CD8-positive, alpha-beta memory T cell (primary cell): ENCODE measurements around the gene SNCA. TPM values are rescaled to one million over a fixed set of nuclear protein-coding genes. Genes with fewer than 3 reads are reported as not detected.
A peak's percentile ranks its signal among the peaks of the same experiment; 100 is the strongest.

ENCODE experiments used
- CTCF ChIA-PET: fragments of 350-600 bp; sonication (Branson Sonifier 250); formaldehyde crosslinking; loops from one replicate; lab custom pipeline; 2021; ENCODE audit warnings: antibody characterized with exemption; lab: Charles Lee
- POLR2A ChIA-PET: fragments of 350-600 bp; sonication (Branson Sonifier 250); formaldehyde crosslinking; loops from one replicate; lab custom pipeline; 2021; ENCODE audit warnings: antibody characterized with exemption; lab: Charles Lee
- DNase-seq, 5 donors: peaks; one replicate each; pipeline versions ENCODE4 v3.0.0 to v3.0.0-alpha.2; 2020 to 2022; ENCODE audit warnings: mixed read lengths in 1 of 5
- H3K27ac ChIP-seq: one replicate; pipeline ENCODE4 v1.7.0; 2013; ENCODE audit warnings: low read depth, mild to moderate bottlenecking, low read length, moderate library complexity
- H3K27me3 ChIP-seq: 2 replicates; pipeline ENCODE4 v1.7.0; 2013; ENCODE audit warnings: low read length, mild to moderate bottlenecking; ENCODE audit not compliant: insufficient read depth, poor library complexity, severe bottlenecking
- H3K36me3 ChIP-seq: 2 replicates; pipeline ENCODE4 v1.7.0; 2013; ENCODE audit warnings: mild to moderate bottlenecking, low read length, moderate library complexity; ENCODE audit not compliant: insufficient read depth
- H3K4me1 ChIP-seq: 2 replicates; pipeline ENCODE4 v1.7.0; 2013; ENCODE audit warnings: mild to moderate bottlenecking, low read length, moderate library complexity; ENCODE audit not compliant: insufficient read depth
- H3K4me3 ChIP-seq: 2 replicates; pipeline ENCODE4 v1.7.0; 2013; ENCODE audit warnings: mild to moderate bottlenecking, low read length
- H3K9me3 ChIP-seq: 2 replicates; pipeline ENCODE4 v1.7.0; 2013; ENCODE audit warnings: mild to moderate bottlenecking, low read length
- H3K27ac Mint-ChIP-seq, 8 donors: one replicate each; pipeline ENCODE4 v1.8.0; 2020 to 2021; ENCODE audit warnings: mixed read lengths in 8 of 8, mild to moderate bottlenecking in 6 of 8, inconsistent platforms in 3 of 8, moderate library complexity in 3 of 8
- H3K27me3 Mint-ChIP-seq, 2 donors: one replicate each; pipeline ENCODE4 v1.8.0; 2020 to 2021; ENCODE audit warnings: mixed read lengths in 2 of 2, mild to moderate bottlenecking in 1 of 2, moderate library complexity in 1 of 2
- H3K36me3 Mint-ChIP-seq, 3 donors: one replicate each; pipeline ENCODE4 v1.8.0; 2020 to 2021; ENCODE audit warnings: mixed read lengths in 3 of 3, inconsistent platforms in 1 of 3, mild to moderate bottlenecking in 1 of 3
- H3K4me1 Mint-ChIP-seq, 3 donors: one replicate each; pipeline ENCODE4 v1.8.0; 2020 to 2021; ENCODE audit warnings: mixed read lengths in 3 of 3, inconsistent platforms in 1 of 3, mild to moderate bottlenecking in 1 of 3
- H3K4me3 Mint-ChIP-seq, 7 donors: one replicate each; pipeline ENCODE4 v1.8.0; 2020 to 2021; ENCODE audit warnings: mixed read lengths in 7 of 7, mild to moderate bottlenecking in 6 of 7, moderate library complexity in 4 of 7, inconsistent platforms in 2 of 7
- H3K9me3 Mint-ChIP-seq, 5 donors: one replicate each; pipeline ENCODE4 v1.8.0; 2020 to 2022; ENCODE audit warnings: mixed read lengths in 5 of 5, mild to moderate bottlenecking in 3 of 5, moderate library complexity in 2 of 5, inconsistent platforms in 1 of 5
- polyA plus RNA-seq: library from polyadenylated mRNA; unstranded; fragments of 300-500 nt; fragmentation: Illumina TruSeq; gene quantifications from one replicate; pipeline ENCODE4 v1.2.3, GENCODE V29; 2021
- total RNA-seq, 2 experiments: library from RNA; stranded (reverse); gene quantifications; one replicate each; pipeline ENCODE4 v1.2.3, GENCODE V29; 2021

Gene SNCA
- total and polyA plus RNA-seq, 3 experiments from 2014 or later: 0.41 to 0.44 (median 0.42) TPM

GRCh38 chr4:89746377-89746776 is 90.6 kb downstream of the SNCA start:
- H3K27ac Mint-ChIP-seq: no peak overlapping the region
- Histone ChIP-seq H3K4me3 (no peak overlapping the region), H3K27ac (no peak overlapping the region), H3K9me3 (no peaks in the 10 kb centered on the region), H3K27me3 (no peaks in the 10 kb centered on the region), H3K4me1 (no peaks in the 10 kb centered on the region), H3K36me3 (no peaks in the 10 kb centered on the region)
- no peak for DNase-seq
- peaks cover 0 to 1% of the 10 kb centered on the region in 2 donors for H3K27me3 Mint-ChIP-seq
- ChIA-PET CTCF (no interaction called here), POLR2A (no interaction called here)
- no peaks in the 10 kb centered on the region for H3K9me3 Mint-ChIP-seq
- no peaks in the 10 kb centered on the region for H3K4me1 Mint-ChIP-seq
- H3K4me3 Mint-ChIP-seq: no peak overlapping the region
- no peaks in the 10 kb centered on the region for H3K36me3 Mint-ChIP-seq

DNA sequence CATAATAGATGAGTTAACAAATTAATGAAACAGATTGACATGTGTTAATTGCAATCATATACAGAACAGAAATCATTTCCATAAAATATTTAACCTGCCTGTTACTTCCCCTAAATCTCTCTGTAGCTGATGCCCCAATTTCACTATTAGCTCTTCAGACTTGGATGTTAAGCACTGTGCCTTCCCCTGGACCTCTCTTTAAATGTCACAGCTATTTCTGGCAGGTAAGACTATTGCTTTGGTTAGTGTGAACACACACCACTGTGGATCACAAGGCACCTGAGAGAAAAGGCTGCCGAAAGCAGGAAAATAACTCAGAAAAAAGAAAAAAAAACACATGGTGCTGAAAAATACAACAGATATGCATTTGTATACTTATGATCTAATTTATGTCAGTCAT is 91.3 kb downstream of the SNCA start:
- no peaks in the 10 kb centered on the region for H3K4me1 ChIP-seq
- peaks cover 0 to 1% of the 10 kb centered on the region in 2 donors for H3K27me3 Mint-ChIP-seq
- no peaks in the 10 kb centered on the region for H3K9me3 Mint-ChIP-seq
- no peaks in the 10 kb centered on the region for H3K36me3 Mint-ChIP-seq
- no peak overlapping the region for H3K27ac ChIP-seq
- no peak for DNase-seq
- ChIA-PET CTCF (no interaction called here), POLR2A (no interaction called here)
- H3K4me1 Mint-ChIP-seq: no peaks in the 10 kb centered on the region
- peak overlapping the region in 1 of 8 donors; percentile 33 for H3K27ac Mint-ChIP-seq
- H3K9me3 ChIP-seq: no peaks in the 10 kb centered on the region
- H3K4me3 Mint-ChIP-seq: no peak overlapping the region
- no peaks in the 10 kb centered on the region for H3K27me3 ChIP-seq
- no peak overlapping the region for H3K4me3 ChIP-seq
- no peaks in the 10 kb centered on the region for H3K36me3 ChIP-seq

DNA sequence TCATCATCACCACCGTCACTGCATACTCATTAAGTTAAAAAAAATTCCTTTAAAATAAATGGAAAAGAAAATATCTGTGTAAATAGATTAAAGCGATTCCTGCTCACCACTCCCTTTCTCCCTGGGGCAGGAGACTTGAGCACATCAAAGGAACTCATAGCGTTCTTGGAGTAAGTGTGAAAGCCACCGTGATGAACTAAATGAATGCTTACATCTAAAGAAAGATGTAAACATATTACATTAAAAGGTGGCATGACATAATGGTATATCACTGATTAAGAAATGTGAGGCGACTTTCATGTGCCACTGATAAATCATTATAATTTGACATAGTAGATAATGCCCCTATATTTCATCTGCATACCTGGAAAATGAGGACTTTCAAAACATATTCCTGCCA is 92.0 kb downstream of the SNCA start:
- H3K4me1 ChIP-seq: no peaks in the 10 kb centered on the region
- Mint-ChIP-seq H3K4me3 (no peak overlapping the region), H3K36me3 (no peaks in the 10 kb centered on the region), H3K9me3 (no peaks in the 10 kb centered on the region), H3K27me3 (peaks cover 0 to 1% of the 10 kb centered on the region in 2 donors), H3K27ac (no peak overlapping the region), H3K4me1 (no peaks in the 10 kb centered on the region)
- no peak overlapping the region for H3K27ac ChIP-seq
- POLR2A ChIA-PET: no interaction called here
- no peak overlapping the region for H3K4me3 ChIP-seq
- CTCF ChIA-PET: no interaction called here
- H3K27me3 ChIP-seq: no peaks in the 10 kb centered on the region
- no peak for DNase-seq
- H3K36me3 ChIP-seq: no peaks in the 10 kb centered on the region
- no peaks in the 10 kb centered on the region for H3K9me3 ChIP-seq

DNA sequence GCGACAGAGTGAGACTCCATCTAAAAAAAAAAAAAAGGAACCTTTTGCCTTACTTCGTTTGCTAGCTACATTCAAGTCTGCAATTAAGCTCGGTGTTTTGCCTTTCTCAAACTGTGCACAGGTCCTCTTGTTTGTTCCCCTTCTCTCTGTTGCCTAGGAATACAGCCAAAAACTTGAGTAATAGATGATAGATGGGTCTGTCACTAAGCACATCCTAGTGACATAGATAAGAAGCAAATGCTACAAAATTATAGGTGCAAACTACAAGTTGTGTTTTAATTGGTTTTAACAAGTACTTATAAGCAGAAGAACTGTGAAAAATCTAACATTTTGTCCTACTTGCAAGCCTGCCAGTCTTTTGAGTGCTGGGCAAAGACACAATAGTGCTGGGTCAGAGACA is 95.2 kb downstream of the SNCA start:
- no peaks in the 10 kb centered on the region for H3K4me1 ChIP-seq
- Mint-ChIP-seq H3K36me3 (no peaks in the 10 kb centered on the region), H3K27ac (no peak overlapping the region), H3K4me1 (no peaks in the 10 kb centered on the region), H3K27me3 (peaks cover 0 to 1% of the 10 kb centered on the region in 2 donors), H3K9me3 (no peaks in the 10 kb centered on the region), H3K4me3 (no peak overlapping the region)
- POLR2A ChIA-PET: no interaction called here
- H3K27me3 ChIP-seq: no peaks in the 10 kb centered on the region
- H3K27ac ChIP-seq: no peak overlapping the region
- H3K36me3 ChIP-seq: no peaks in the 10 kb centered on the region
- H3K4me3 ChIP-seq: no peak overlapping the region
- DNase-seq: no peak
- H3K9me3 ChIP-seq: no peaks in the 10 kb centered on the region
- CTCF ChIA-PET: no interaction called here

- Histone ChIP-seq H3K4me1 (no peaks in the 10 kb centered on the region), H3K27me3 (no peaks in the 10 kb centered on the region), H3K4me3 (no peak overlapping the region), H3K27ac (no peak overlapping the region), H3K36me3 (no peaks in the 10 kb centered on the region), H3K9me3 (no peaks in the 10 kb centered on the region)
- Mint-ChIP-seq H3K27ac (no peak overlapping the region), H3K4me1 (no peaks in the 10 kb centered on the region), H3K9me3 (no peaks in the 10 kb centered on the region), H3K36me3 (no peaks in the 10 kb centered on the region), H3K27me3 (peaks cover 0 to 2% of the 10 kb centered on the region in 2 donors), H3K4me3 (no peak overlapping the region)
- POLR2A ChIA-PET: no interaction called here
- no peak for DNase-seq
- CTCF ChIA-PET: no interaction called here
Observed at GRCh38 chr4:89739311-89739988, 97.5 kb downstream of the SNCA start.

DNA sequence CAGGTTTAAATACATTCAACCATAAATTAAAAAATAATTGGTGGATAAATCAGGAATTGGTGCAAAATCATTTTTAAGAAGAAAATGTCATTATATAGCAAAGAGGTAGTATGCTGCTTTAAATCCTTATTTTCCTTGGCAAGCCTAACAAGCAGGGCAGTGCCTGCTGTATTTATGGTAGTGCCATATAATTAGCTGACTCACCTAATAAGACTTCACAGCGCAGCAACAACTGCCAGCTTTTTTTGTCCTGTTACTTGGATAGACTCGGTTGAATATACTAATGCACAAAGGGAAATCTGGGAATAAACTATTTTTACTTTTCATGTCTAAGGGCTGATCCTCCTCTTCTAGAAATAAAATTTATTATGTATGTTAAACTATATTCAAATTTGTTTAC is 99.1 kb downstream of the SNCA start:
- Mint-ChIP-seq H3K4me1 (no peaks in the 10 kb centered on the region), H3K27ac (no peak overlapping the region), H3K9me3 (no peaks in the 10 kb centered on the region), H3K27me3 (peaks cover 0 to 1% of the 10 kb centered on the region in 2 donors), H3K4me3 (no peak overlapping the region), H3K36me3 (no peaks in the 10 kb centered on the region)
- Histone ChIP-seq H3K4me1 (no peaks in the 10 kb centered on the region), H3K36me3 (no peaks in the 10 kb centered on the region), H3K27ac (no peak overlapping the region), H3K27me3 (no peaks in the 10 kb centered on the region), H3K4me3 (no peak overlapping the region), H3K9me3 (no peaks in the 10 kb centered on the region)
- ChIA-PET CTCF (no interaction called here), POLR2A (no interaction called here)
- DNase-seq: no peak

GRCh38 chr4:89733946-89734345 is 103.0 kb downstream of the SNCA start:
- no peaks in the 10 kb centered on the region for H3K36me3 Mint-ChIP-seq
- ChIA-PET CTCF (no interaction called here), POLR2A (no interaction called here)
- peaks cover 0 to 1% of the 10 kb centered on the region in 2 donors for H3K27me3 Mint-ChIP-seq
- no peak for DNase-seq
- no peak overlapping the region for H3K4me3 Mint-ChIP-seq
- Histone ChIP-seq H3K27me3 (no peaks in the 10 kb centered on the region), H3K36me3 (no peaks in the 10 kb centered on the region), H3K4me3 (no peak overlapping the region), H3K4me1 (no peaks in the 10 kb centered on the region), H3K27ac (no peak overlapping the region), H3K9me3 (no peaks in the 10 kb centered on the region)
- no peak overlapping the region for H3K27ac Mint-ChIP-seq
- H3K9me3 Mint-ChIP-seq: no peaks in the 10 kb centered on the region
- no peaks in the 10 kb centered on the region for H3K4me1 Mint-ChIP-seq

GRCh38 chr4:89727238-89727637 is 109.7 kb downstream of the SNCA start:
- peaks cover 0 to 2% (median 0%) of the 10 kb centered on the region in 5 donors for H3K9me3 Mint-ChIP-seq
- no peaks in the 10 kb centered on the region for H3K4me1 ChIP-seq
- H3K27me3 Mint-ChIP-seq: peaks cover 3 to 8% of the 10 kb centered on the region in 2 donors
- no peaks in the 10 kb centered on the region for H3K36me3 ChIP-seq
- H3K9me3 ChIP-seq: no peaks in the 10 kb centered on the region
- no peak overlapping the region for H3K4me3 Mint-ChIP-seq
- H3K4me1 Mint-ChIP-seq: no peaks in the 10 kb centered on the region
- no peak for DNase-seq
- CTCF ChIA-PET: no interaction called here
- POLR2A ChIA-PET: no interaction called here
- no peak overlapping the region for H3K27ac ChIP-seq
- H3K36me3 Mint-ChIP-seq: no peaks in the 10 kb centered on the region
- H3K4me3 ChIP-seq: no peak overlapping the region
- no peaks in the 10 kb centered on the region for H3K27me3 ChIP-seq
- no peak overlapping the region for H3K27ac Mint-ChIP-seq
